Measurements from ENCODE around the gene KANK3.

GRCh38 chr19:8371011-8371804, 28.1 kb upstream of the KANK3 start:
- TF ChIP-seq, protein P1, sequence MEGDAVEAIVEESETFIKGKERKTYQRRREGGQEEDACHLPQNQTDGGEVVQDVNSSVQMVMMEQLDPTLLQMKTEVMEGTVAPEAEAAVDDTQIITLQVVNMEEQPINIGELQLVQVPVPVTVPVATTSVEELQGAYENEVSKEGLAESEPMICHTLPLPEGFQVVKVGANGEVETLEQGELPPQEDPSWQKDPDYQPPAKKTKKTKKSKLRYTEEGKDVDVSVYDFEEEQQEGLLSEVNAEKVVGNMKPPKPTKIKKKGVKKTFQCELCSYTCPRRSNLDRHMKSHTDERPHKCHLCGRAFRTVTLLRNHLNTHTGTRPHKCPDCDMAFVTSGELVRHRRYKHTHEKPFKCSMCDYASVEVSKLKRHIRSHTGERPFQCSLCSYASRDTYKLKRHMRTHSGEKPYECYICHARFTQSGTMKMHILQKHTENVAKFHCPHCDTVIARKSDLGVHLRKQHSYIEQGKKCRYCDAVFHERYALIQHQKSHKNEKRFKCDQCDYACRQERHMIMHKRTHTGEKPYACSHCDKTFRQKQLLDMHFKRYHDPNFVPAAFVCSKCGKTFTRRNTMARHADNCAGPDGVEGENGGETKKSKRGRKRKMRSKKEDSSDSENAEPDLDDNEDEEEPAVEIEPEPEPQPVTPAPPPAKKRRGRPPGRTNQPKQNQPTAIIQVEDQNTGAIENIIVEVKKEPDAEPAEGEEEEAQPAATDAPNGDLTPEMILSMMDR (IDR thresholded peaks at IDR 0.05; ENCODE audit: insufficient read depth, low read depth, low read length): no peak
- TF ChIP-seq EZH2 (IDR thresholded peaks at IDR 0.05; ENCODE audit: insufficient read depth, low read length): no peak
